H1 (cell line): Measurements from ENCODE around the gene HSPA12A. TPM values are rescaled to one million over a fixed set of nuclear protein-coding genes. Genes with fewer than 3 reads are reported as not detected.

Source experiments
- CTCF ChIA-PET: fragments of 300-600 bp; sonication (Branson Sonifier 250); formaldehyde crosslinking; loops from one replicate; lab custom pipeline; 2021; ENCODE audit not compliant: partially characterized antibody; lab: Charles Lee
- POLR2A ChIA-PET: fragments of 300-600 bp; sonication (Branson Sonifier 250); formaldehyde crosslinking; loops from one replicate; lab custom pipeline; 2021; ENCODE audit warnings: inconsistent platforms; ENCODE audit not compliant: partially characterized antibody; lab: Charles Lee
- DNase-seq, 2 experiments: peaks; one replicate each; pipeline versions ENCODE4 v3.0.0 to v3.0.0-alpha.2; 2010 to 2022; ENCODE audit warnings: low spot score in 2 of 2, low read depth in 1 of 2, mixed read lengths in 1 of 2
- FAIRE-seq: peaks from 2 replicates; lab custom pipeline; 2011; peaks lifted over from hg19 to GRCh38; lab: Jason Lieb, UNC
- H2AFZ ChIP-seq: 2 replicates; pipeline ENCODE4 v1.8.1; 2012; ENCODE audit warnings: low read length, inconsistent platforms
- H2AK5ac ChIP-seq: 2 replicates; pipeline ENCODE4 v1.6.1; 2013; ENCODE audit warnings: low read depth, low read length
- H2BK120ac ChIP-seq: replicated peaks from 2 replicates; pipeline ENCODE3; 2013; ENCODE audit warnings: low read depth, low read length, inconsistent platforms
- H2BK12ac ChIP-seq: 2 replicates; pipeline ENCODE4 v1.6.1; 2013; ENCODE audit warnings: low read depth, low read length
- H2BK15ac ChIP-seq: 2 replicates; pipeline ENCODE4 v1.6.1; 2013; ENCODE audit warnings: low read length
- H2BK20ac ChIP-seq: 2 replicates; pipeline ENCODE4 v1.6.1; 2013; ENCODE audit warnings: low read length
- H2BK5ac ChIP-seq: 2 replicates; pipeline ENCODE4 v1.6.1; 2013; ENCODE audit warnings: low read depth, low read length
- H3K14ac ChIP-seq: 2 replicates; pipeline ENCODE4 v1.6.1; 2013; ENCODE audit warnings: inconsistent platforms; ENCODE audit not compliant: insufficient read length
- H3K18ac ChIP-seq: 2 replicates; pipeline ENCODE4 v1.6.1; 2013; ENCODE audit warnings: low read length; ENCODE audit errors: extremely low read depth
- H3K23ac ChIP-seq: 2 replicates; pipeline ENCODE4 v1.6.1; 2013; ENCODE audit warnings: inconsistent platforms; ENCODE audit not compliant: insufficient read length
- H3K23me2 ChIP-seq: 2 replicates; pipeline ENCODE4 v1.6.1; 2013; ENCODE audit warnings: low read depth, low read length
- H3K27ac ChIP-seq: 2 replicates; pipeline ENCODE4 v1.6.1; 2011; ENCODE audit warnings: low read depth, low read length, inconsistent platforms
- H3K27me3 ChIP-seq, 4 experiments: replicated peaks in 1 of 4; 1 replicate in 1 of 4; 2 replicates in 3 of 4; pipeline versions ENCODE4 v1.6.1 to v1.8.1; 2011 to 2013; ENCODE audit warnings: low read length in 3 of 4, mild to moderate bottlenecking in 3 of 4, inconsistent platforms in 2 of 4, mixed read lengths in 2 of 4, moderate library complexity in 1 of 4; ENCODE audit not compliant: control insufficient read depth in 3 of 4, insufficient read depth in 3 of 4; ENCODE audit errors: extremely low read depth in 1 of 4
- H3K36me3 ChIP-seq, 4 experiments: 2 replicates each; pipeline versions ENCODE4 v1.6.1 to v1.8.1; 2011 to 2013; ENCODE audit warnings: mild to moderate bottlenecking in 4 of 4, low read length in 3 of 4, moderate library complexity in 2 of 4, control low read depth in 1 of 4, inconsistent platforms in 1 of 4; ENCODE audit not compliant: insufficient read depth in 4 of 4, control insufficient read depth in 2 of 4
- H3K4ac ChIP-seq: replicated peaks from 2 replicates; pipeline ENCODE3; 2013; ENCODE audit warnings: low read length, low read depth, mixed read lengths, inconsistent platforms; ENCODE audit not compliant: insufficient read length
- H3K4me1 ChIP-seq, 4 experiments: replicated peaks in 1 of 4; 1 replicate in 1 of 4; 2 replicates in 3 of 4; pipeline versions ENCODE4 v1.6.1 to v1.8.1; 2011 to 2013; ENCODE audit warnings: low read length in 3 of 4, inconsistent platforms in 2 of 4, mixed read lengths in 1 of 4; ENCODE audit not compliant: insufficient read depth in 4 of 4, control insufficient read depth in 3 of 4
- H3K4me2 ChIP-seq, 2 experiments: 2 replicates each; pipeline versions ENCODE4 v1.6.1 to v1.8.1; 2011 to 2013; ENCODE audit warnings: low read depth in 2 of 2, low read length in 2 of 2, control low read depth in 1 of 2, inconsistent platforms in 1 of 2, mild to moderate bottlenecking in 1 of 2; ENCODE audit not compliant: insufficient read depth in 1 of 2
- H3K4me3 ChIP-seq, 4 experiments: fragments of 200-600, 300-600 bp in 1 of 4; sonication (generic), shearing (Covaris generic), sonication (Bioruptor Twin) in 1 of 4; 2 replicates each; pipeline versions ENCODE4 v1.5.1 to v1.8.1; 2011 to 2016; ENCODE audit warnings: low read length in 4 of 4, low read depth in 3 of 4, control low read depth in 2 of 4, inconsistent platforms in 2 of 4, mild to moderate bottlenecking in 2 of 4, mixed read lengths in 1 of 4, moderate library complexity in 1 of 4; ENCODE audit not compliant: insufficient read depth in 2 of 4; ENCODE audit errors: extremely low read depth in 1 of 4
- H3K56ac ChIP-seq: replicated peaks from 2 replicates; pipeline ENCODE3; 2013; ENCODE audit warnings: low read depth, mild to moderate bottlenecking, mixed read lengths, low read length, inconsistent platforms; ENCODE audit not compliant: insufficient read length
- H3K79me1 ChIP-seq: 2 replicates; pipeline ENCODE4 v1.6.1; 2013; ENCODE audit warnings: low read depth, low read length, control low read depth
- H3K79me2 ChIP-seq, 2 experiments: 2 replicates each; pipeline versions ENCODE4 v1.6.1 to v1.8.1; 2012 to 2013; ENCODE audit warnings: low read length in 2 of 2, mild to moderate bottlenecking in 2 of 2, inconsistent platforms in 1 of 2; ENCODE audit not compliant: insufficient read depth in 2 of 2, control insufficient read depth in 1 of 2
- H3K9ac ChIP-seq, 4 experiments: replicated peaks in 1 of 4; 1 replicate in 1 of 4; 2 replicates in 3 of 4; pipeline versions ENCODE4 v1.6.1 to v1.8.1; 2011 to 2013; ENCODE audit warnings: low read depth in 3 of 4, low read length in 3 of 4, control low read depth in 2 of 4, mild to moderate bottlenecking in 2 of 4, moderate library complexity in 2 of 4, inconsistent platforms in 1 of 4; ENCODE audit errors: extremely low read depth in 1 of 4
- H3K9me3 ChIP-seq, 2 experiments: 2 replicates each; pipeline versions ENCODE4 v1.6.1 to v1.8.1; 2012 to 2013; ENCODE audit warnings: mild to moderate bottlenecking in 2 of 2, moderate library complexity in 2 of 2, control low read depth in 1 of 2, inconsistent platforms in 1 of 2, low read depth in 1 of 2, low read length in 1 of 2, mixed read lengths in 1 of 2; ENCODE audit not compliant: insufficient read depth in 2 of 2
- H4K20me1 ChIP-seq, 2 experiments: replicated peaks in 1 of 2; 2 replicates each; pipeline versions ENCODE3 to v1.8.1; 2011 to 2013; ENCODE audit warnings: inconsistent platforms in 2 of 2, low read length in 2 of 2, mild to moderate bottlenecking in 1 of 2; ENCODE audit not compliant: insufficient read depth in 2 of 2, control insufficient read depth in 1 of 2
- H4K5ac ChIP-seq: 2 replicates; pipeline ENCODE4 v1.6.1; 2013; ENCODE audit warnings: low read length, low read depth, mixed read lengths, inconsistent platforms; ENCODE audit not compliant: insufficient read length
- H4K8ac ChIP-seq: 2 replicates; pipeline ENCODE4 v1.8.0; 2013; ENCODE audit warnings: mild to moderate bottlenecking, moderate library complexity, low read length, inconsistent platforms; ENCODE audit not compliant: insufficient read depth; ENCODE audit errors: extremely low read depth
- H4K91ac ChIP-seq: replicated peaks from 2 replicates; pipeline ENCODE3; 2013; ENCODE audit warnings: low read length, mixed read lengths, inconsistent platforms; ENCODE audit not compliant: insufficient read length
- TBP ChIP-seq: IDR thresholded peaks from 2 replicates; pipeline ENCODE4 v1.6.1; 2011; ENCODE audit warnings: low read depth, low read length, improper control_type of control experiment
- WGBS, 2 experiments: shearing (Covaris generic) in 1 of 2; methylation state at CpG; one replicate each; pipeline versions ENCODE4 v1.1.6 to v1.1.7; 2013 to 2015; ENCODE audit warnings: low lambda C conversion rate in 2 of 2, mixed read lengths in 2 of 2, inconsistent platforms in 1 of 2, low coverage in 1 of 2, missing lambda C conversion rate in 1 of 2; ENCODE audit not compliant: insufficient replicate concordance in 2 of 2, insufficient coverage in 1 of 2, insufficient read length in 1 of 2; ENCODE audit errors: extremely low coverage in 1 of 2, missing lambda C conversion rate in 1 of 2; 5-methylcytosine and 5-hydroxymethylcytosine counted together
- polyA plus RNA-seq, 7 experiments: library from polyadenylated mRNA; depleted of rRNA in 3 of 7; stranded (reverse) in 5 of 7; unstranded in 2 of 7; fragments of >200 nt in 5 of 7; fragments of 200-250 nt in 2 of 7; gene quantifications; 1 replicate in 5 of 7; 2 replicates in 1 of 7; 4 replicates in 1 of 7; pipeline versions ENCODE4 v1.2.1 to v1.2.3, GENCODE V29; 2011 to 2013; ENCODE audit warnings: missing spikeins in 2 of 7, mixed read lengths in 2 of 7
- total RNA-seq: library from RNA; stranded (reverse); fragmentation: NEBNext Ultra II Directional; extraction: Animal tissue kit (Norgen Biotek cat#: 25700); gene quantifications from 2 replicates; pipeline ENCODE4 v1.2.1, GENCODE V29; 2021
- TF ChIP-seq, protein P1 (sequence below), 3 experiments: IDR thresholded peaks; 1 replicate in 2 of 3; 2 replicates in 1 of 3; pipeline versions ENCODE4 v1.5.1 to v1.6.1; 2011; ENCODE audit warnings: low read length in 3 of 3, mild to moderate bottlenecking in 3 of 3, inconsistent platforms in 2 of 3, low read depth in 1 of 3, moderate library complexity in 1 of 3; ENCODE audit not compliant: insufficient read depth in 1 of 3; ENCODE audit errors: control extremely low read depth in 1 of 3

Gene HSPA12A
- total and polyA plus RNA-seq, 2 of the 8 experiments (the other 6 are each of a cell fraction or from before 2014, with no cell fraction given), result 3.1 to 6.9 TPM

GRCh38 chr10:116698364-116698763 is 44.0 kb downstream of the HSPA12A start:
- no peak for FAIRE-seq
- Histone ChIP-seq H2BK15ac (no peak overlapping the region), H3K9ac (no peak overlapping the region), H3K56ac (no peak overlapping the region), H4K5ac (no peak overlapping the region), H3K23ac (no peak overlapping the region), H3K4me3 (no peak overlapping the region), H2BK20ac (no peak overlapping the region), H2BK120ac (no peak overlapping the region), H4K91ac (no peak overlapping the region), H2BK12ac (no peak overlapping the region), H3K79me2 (no peaks in the 10 kb centered on the region), H3K9me3 (no peaks in the 10 kb centered on the region), H3K14ac (no peak overlapping the region), H2AFZ (no peak overlapping the region), H4K20me1 (no peaks in the 10 kb centered on the region), H3K36me3 (no peaks in the 10 kb centered on the region), H2AK5ac (no peak overlapping the region), H3K18ac (no peak overlapping the region), H3K79me1 (no peaks in the 10 kb centered on the region), H3K4me2 (no peak overlapping the region), H3K4ac (peak overlapping the region; percentile 5), H3K23me2 (no peaks in the 10 kb centered on the region), H3K4me1 (peaks cover 0 to 12% (median 4%) of the 10 kb centered on the region in 4 experiments; a peak in 6 of 7 replicates), H4K8ac (no peak overlapping the region), H3K27me3 (no peaks in the 10 kb centered on the region), H3K27ac (no peak overlapping the region), H2BK5ac (no peak overlapping the region)
- CTCF ChIA-PET, result interaction anchor here (1.3 to 7.3 kb wide), 7 partner anchors 11 to 89 kb away, joined by 3 to 45 read pairs (median 6); no protein-coding TSS in a partner anchor
- POLR2A ChIA-PET, result no interaction called here
- TF ChIP-seq, protein P1, sequence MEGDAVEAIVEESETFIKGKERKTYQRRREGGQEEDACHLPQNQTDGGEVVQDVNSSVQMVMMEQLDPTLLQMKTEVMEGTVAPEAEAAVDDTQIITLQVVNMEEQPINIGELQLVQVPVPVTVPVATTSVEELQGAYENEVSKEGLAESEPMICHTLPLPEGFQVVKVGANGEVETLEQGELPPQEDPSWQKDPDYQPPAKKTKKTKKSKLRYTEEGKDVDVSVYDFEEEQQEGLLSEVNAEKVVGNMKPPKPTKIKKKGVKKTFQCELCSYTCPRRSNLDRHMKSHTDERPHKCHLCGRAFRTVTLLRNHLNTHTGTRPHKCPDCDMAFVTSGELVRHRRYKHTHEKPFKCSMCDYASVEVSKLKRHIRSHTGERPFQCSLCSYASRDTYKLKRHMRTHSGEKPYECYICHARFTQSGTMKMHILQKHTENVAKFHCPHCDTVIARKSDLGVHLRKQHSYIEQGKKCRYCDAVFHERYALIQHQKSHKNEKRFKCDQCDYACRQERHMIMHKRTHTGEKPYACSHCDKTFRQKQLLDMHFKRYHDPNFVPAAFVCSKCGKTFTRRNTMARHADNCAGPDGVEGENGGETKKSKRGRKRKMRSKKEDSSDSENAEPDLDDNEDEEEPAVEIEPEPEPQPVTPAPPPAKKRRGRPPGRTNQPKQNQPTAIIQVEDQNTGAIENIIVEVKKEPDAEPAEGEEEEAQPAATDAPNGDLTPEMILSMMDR (IDR thresholded peaks at IDR 0.05; ENCODE audit: control extremely low read depth in 1 of 3, insufficient read depth in 1 of 3, low read depth in 1 of 3, low read length in 3 of 3), result peak in 1 of 3 experiments; percentile 16; a peak in 1 of 4 replicates
- no peak for TF ChIP-seq TBP
- WGBS, 2 experiments, result 90% methylated on average over 9 of the region's 9 CpGs; no CpG with 5 or more reads in 1 of the 2 experiments
- DNase-seq, result no peak
